ENCODE results near the gene OLIG2. TPM values are rescaled to one million over a fixed set of nuclear protein-coding genes. Genes with fewer than 3 reads are reported as not detected.

OLIG2 gene
- not detected for total RNA-seq
- long read RNA-seq, result 0 reads

DNA sequence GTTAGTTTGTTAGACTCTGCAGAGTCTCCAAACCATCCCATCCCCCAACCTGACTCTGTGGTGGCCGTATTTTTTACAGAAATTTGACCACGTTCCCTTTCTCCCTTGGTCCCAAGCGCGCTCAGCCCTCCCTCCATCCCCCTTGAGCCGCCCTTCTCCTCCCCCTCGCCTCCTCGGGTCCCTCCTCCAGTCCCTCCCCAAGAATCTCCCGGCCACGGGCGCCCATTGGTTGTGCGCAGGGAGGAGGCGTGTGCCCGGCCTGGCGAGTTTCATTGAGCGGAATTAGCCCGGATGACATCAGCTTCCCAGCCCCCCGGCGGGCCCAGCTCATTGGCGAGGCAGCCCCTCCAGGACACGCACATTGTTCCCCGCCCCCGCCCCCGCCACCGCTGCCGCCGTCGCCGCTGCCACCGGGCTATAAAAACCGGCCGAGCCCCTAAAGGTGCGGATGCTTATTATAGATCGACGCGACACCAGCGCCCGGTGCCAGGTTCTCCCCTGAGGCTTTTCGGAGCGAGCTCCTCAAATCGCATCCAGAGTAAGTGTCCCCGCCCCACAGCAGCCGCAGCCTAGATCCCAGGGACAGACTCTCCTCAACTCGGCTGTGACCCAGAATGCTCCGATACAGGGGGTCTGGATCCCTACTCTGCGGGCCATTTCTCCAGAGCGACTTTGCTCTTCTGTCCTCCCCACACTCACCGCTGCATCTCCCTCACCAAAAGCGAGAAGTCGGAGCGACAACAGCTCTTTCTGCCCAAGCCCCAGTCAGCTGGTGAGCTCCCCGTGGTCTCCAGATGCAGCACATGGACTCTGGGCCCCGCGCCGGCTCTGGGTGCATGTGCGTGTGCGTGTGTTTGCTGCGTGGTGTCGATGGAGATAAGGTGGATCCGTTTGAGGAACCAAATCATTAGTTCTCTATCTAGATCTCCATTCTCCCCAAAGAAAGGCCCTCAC is at the start of gene OLIG2:
TSS of gene OLIG2 (plus strand) at position 447 of the 954 bp plus-strand sequence. CDS start 928 bp downstream, outside the sequence.
- DNase-seq (ENCODE audit: low spot score), result no peak
- intact Hi-C loops (cut with DNase I), result no loop called here

DNA sequence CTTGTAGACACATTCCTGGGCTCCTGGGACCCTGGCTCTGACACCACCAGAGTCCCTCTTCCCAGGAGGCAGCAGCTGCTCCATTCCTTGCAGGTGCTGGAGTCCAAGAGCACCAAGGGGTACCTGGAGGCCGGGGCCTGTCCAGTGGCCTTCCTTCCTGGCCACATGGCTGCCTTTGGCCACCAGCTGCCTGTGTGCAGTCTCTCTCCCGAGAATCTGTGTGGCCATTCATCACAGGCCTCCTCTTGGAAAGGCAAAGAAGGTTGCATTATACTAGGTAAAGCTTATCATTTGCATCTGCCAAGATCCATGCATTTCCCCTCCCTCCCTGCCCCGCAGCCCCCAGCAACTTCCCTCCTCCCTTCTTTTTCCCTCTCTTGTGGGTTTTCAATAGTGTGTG is 48.9 kb upstream of the OLIG2 start:
- no peak for DNase-seq (ENCODE audit: low spot score)
- intact Hi-C loops (cut with DNase I), result no loop called here

DNA sequence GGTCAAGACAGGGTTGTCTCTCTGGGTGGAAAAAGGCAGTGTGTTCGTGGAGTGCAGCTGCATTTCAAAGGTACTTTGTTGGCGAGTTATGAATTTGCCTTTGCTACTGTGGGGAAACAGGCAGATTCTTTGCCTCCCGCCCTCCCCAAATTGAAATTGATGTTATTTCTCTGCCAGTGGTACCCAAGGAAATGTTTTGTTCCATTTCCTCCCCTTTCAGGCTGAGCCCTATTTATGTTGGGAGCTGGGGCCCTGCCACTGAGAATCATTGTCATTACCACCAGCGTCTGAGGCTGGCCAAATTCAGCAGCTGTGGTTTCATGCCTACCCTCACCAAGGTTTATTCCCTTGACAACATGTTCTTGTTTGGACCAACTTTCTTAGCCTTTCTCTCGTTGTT is 48.5 kb upstream of the OLIG2 start:
- DNase-seq (ENCODE audit: low spot score), result no peak
- intact Hi-C loops (cut with DNase I), result no loop called here

DNA sequence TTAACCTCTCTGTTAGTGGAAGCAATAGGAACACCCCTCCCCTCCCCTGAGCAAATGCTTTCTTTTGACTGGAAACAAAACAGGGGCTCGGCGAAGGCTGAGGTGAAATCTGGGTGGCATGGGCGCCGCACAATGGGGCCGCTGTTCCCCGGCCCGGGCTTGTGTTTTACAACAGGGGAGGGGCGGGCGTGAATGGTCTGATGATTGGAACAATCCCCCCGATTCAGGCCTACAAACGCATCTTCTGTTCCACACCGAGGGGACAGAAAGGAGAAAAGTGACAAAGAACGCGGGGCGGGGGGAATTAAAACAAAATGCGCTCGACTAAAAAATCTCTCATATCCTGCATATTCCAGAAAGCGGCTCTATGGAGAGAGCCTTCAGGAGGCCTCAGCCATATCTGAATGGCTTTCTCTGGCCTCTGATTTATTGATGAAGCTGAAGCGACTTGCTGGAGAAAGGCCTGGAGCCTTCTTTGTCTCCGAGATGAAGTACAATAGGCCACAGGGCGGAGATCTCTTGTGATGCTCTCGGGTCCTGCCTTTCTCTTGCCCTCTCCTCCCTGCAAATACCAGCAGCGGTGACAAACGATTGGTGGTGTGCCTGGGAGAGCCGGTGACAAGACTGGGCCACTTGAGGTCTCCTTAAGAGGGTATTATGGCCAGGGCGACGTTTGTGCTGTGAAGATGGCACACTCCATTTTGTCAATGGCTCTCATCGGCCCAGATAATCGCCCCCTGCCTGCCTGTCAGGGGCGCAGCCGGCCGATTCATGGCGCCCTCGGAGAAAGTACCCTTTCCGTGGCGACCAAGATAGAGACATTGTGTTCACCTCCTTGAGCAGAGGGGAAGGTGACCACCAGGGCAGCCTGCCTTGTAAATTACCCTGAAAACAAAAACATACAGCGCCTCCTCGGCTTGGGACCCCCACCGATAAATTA is 47.1 kb upstream of the OLIG2 start:
- intact Hi-C loops (cut with DNase I), result no loop called here
- DNase-seq (ENCODE audit: low spot score), result no peak

DNA sequence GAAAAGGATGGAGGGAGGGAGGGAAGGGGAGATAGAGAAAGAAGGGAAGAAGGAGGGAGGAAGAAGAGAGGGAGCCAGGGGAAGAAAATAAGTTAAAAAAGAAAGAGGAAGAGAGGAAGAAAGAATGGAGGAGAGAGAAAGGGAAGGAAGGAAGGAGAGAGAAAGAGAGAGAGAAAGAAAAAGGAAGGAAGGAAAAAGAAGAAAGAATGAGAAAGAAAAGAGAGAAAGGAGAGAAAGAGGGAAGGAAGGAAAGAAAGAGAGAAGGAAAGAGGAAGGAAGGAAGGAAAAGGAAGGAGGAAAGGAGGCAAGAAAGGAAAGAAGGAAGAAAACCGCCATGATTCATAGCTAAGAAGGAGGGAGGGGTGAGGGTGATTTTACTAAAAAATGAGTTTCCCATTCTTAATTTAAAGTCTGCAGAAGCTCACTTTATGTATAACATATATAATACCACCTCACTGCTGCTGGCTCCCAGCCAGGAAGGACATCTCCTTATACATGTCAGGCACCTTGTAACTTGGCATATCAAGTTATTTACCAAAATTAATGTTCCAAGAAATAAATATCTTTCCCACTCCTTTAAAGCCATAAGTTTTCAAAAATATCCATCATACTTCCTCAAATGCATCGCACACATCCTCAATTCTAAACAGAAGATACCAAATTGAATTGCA is 46.0 kb upstream of the OLIG2 start:
- no peak for DNase-seq (ENCODE audit: low spot score)
- intact Hi-C loops (cut with DNase I), result no loop called here

DNA sequence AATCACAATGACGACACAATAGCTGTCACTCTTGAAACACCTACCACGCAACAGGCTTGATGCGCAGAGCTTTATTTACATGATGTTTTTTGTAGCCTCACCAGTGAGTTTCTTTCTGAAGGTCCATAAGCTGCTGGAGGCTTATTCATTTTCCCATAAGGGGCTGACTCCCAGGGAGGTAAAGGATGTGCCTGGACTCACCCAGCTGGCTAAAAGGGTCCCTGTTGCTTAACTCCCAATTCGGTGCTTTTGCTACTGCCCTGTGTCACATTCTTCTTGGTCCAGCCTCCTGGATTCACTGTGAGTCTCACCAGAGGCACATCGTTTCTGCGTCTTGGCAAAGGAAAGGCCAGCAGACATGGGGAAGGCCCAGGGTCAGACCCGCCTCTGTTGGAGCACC is 44.6 kb upstream of the OLIG2 start:
- intact Hi-C loops (cut with DNase I), result no loop called here
- DNase-seq (ENCODE audit: low spot score), result no peak

DNA sequence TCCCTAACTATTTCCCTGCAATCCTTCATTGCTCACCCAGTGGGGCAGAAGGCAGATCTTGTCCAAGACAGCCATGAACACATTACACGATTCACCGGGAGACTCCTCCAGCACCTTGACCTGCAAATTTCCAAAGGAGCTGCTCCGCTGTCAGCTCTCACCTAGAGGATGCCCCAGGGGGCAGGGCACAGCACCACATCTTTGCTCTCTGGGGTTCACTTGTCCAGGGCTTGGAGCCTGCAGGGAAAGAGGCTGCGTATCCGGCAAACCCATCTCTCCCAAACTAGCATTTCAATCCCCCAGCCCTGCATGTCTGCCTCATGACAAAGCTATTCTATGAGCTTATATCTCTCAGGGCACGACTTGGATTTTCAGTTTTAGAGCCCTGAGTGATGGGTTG is 35.1 kb upstream of the OLIG2 start:
- DNase-seq (ENCODE audit: low spot score), result no peak
- intact Hi-C loops (cut with DNase I), result loop anchor here (5.0 kb wide), 1 partner anchor 207 kb away; no protein-coding TSS in a partner anchor

DNA sequence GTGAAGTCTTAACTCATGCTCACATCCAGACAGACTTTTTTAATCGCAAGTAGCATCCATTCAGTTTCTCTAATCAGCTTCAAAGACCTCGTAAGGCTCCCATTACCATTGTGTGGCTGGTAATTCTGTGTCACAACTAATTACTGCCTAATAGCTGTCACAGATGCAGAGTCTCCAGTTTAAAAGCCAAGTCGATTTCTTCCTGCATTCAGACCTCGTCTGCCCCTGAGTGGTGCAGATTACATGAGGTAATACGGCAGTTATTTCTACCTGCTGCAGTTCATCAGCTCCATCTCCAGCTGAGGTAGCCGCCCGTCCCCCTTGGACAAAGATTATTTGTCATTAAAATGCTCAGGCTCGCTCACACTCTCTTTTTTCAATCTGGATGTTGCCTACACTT is 34.4 kb upstream of the OLIG2 start:
- no peak for DNase-seq (ENCODE audit: low spot score)
- intact Hi-C loops (cut with DNase I), result loop anchor here (5.0 kb wide), 1 partner anchor 206 kb away; no protein-coding TSS in a partner anchor

DNA sequence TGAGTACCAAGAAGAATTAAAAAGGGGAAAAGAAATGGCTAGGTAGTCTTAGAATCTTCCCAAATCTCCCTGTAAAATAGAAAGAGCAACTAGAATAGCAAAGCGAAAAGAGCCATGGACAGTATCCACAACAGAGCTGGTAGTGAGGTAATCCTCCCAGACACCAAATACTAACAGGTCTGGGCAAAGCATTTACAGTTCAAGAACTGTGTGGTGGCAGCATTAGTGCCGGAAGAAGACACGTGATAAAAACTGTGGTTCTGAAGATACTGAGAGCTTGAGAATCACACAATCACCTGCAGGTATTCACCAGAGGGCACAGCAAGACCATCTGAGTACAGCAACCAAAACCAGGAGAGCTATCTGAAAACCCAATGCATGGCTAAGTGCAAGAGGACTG is 31.8 kb upstream of the OLIG2 start:
- no peak for DNase-seq (ENCODE audit: low spot score)
- intact Hi-C loops (cut with DNase I), result loop anchor here (5.0 kb wide), 1 partner anchor 203 kb away; no protein-coding TSS in a partner anchor

DNA sequence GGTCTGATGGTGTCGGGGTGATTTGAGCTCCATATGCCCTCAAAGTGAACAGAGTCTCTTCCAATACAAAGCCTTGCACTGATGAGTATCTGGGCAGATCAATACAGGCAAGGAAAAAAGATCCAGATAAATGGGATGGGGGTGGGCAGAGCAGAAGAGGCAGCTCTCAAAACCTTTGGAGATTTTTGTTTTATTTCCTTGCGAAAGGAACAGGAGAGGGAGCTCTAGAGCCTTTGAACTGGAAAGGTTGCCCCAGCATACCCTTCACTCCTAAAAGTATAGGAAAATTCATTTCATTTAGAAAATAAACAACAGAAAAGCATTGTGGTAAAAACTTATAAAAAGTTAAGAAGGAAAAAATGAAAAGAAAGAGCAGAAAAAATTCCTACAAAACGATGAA is 31.4 kb upstream of the OLIG2 start:
- DNase-seq (ENCODE audit: low spot score), result no peak
- intact Hi-C loops (cut with DNase I), result loop anchor here (5.0 kb wide), 1 partner anchor 203 kb away; no protein-coding TSS in a partner anchor

DNA sequence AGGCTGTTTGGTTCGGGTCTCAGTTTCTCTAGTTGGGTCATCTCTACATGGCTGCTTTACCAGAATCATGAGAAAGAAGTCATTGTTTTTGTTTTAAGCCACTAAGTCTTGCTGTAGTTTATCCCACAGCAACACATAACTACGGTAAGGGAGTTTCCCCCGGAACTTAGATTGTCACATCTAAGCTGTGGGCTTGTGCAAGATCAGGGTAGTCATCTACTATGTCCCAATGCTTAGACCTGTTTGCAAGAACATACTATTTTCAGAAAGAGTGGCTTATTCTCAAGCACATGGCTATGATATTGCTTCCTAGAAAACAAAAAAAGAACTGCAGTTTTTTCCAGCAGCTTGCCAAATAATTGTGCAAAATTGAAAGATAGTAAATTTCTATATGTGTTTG is 18.0 kb upstream of the OLIG2 start:
- intact Hi-C loops (cut with DNase I), result no loop called here
- no peak for DNase-seq (ENCODE audit: low spot score)

DNA sequence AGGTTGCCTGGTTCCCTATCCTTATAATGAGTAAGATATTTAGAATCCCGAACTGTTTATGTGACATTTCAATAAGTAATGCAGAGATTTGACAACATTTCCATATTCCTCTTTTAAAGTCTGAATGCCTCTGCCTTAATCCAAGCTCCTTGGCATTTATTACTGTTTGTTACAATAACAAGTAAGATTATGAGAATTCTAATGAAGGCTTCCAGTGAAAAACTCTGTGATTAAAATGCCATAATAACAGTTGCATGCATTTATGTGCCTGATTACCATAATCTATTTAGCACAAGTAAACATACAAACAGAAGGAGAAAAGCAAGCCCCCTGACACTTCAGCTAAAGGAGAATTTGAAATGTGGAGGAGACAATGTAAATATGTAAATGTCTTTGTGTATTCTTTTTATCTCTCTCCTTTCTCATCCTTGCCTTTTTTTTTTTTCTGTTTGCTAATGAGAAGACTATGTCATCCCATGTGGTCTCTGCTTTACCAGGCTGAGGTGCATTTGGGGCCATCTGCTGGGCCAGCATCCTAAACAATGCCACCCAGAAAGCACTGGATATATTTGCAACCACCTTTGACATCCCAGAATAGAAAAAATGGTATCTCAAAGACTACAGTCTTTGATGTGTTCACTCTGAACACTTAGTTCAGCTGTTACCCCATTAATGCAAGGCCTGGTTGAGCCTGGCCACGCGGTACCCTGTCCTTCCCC is 17.2 kb upstream of the OLIG2 start:
- intact Hi-C loops (cut with DNase I), result no loop called here
- DNase-seq (ENCODE audit: low spot score), result no peak

DNA sequence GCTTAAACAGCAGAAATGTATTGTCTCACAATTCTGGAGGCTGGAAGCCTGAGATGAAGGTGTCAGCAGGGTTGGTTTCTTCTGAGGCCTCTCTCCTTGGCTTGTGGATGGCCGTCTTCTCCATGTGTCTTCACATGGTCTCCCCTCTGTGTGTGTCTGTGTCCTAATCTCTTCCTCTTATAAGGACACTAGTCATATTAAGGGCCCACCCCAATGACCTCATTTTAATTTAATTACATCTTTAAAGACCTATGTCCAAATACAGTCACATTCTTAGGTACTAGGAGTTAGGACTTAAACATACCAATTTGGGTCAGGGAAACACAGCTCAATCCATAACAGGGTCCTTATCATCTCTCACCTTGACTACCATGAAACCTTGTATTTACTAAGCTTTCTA is 14.8 kb upstream of the OLIG2 start:
- DNase-seq (ENCODE audit: low spot score), result no peak
- intact Hi-C loops (cut with DNase I), result no loop called here

DNA sequence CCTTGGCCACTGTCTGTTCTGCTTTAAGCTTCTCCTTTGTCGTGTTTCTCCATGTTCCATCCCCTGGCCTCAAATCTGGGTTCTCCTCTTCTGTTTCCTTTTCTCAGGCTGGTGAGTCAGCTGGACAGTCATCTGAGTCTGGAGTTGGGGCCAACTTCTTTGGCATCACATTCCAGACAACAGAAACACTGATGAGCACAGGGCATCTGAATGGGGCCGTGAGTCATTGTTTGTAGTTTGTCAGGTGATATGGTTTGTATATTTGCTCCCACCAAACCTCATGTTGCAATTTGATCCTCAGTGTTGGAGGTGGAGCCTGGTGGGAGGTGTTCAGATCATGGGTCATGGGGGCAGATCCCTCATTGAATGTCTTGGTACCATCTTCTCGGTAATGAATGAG is 14.3 kb upstream of the OLIG2 start:
- no peak for DNase-seq (ENCODE audit: low spot score)
- intact Hi-C loops (cut with DNase I), result no loop called here

DNA sequence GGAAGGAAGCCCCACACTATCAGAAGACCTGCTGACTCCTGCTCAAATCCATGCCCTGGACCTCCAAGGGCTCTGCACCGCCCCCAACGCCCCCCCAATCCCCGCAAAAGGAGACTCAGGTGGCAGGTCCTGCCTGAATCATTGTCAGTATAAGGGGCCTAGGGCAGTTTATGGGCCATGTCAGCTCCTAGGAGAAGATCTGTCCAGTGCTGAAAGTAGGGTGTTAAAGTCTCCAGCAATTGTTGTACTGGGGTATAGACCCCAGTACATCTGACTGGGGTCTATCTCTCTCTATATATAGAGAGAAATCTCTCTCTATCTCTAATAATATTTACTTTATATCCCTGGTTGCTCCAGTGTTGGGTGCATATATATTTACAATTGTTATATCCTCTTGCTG is 12.1 kb upstream of the OLIG2 start:
- intact Hi-C loops (cut with DNase I), result no loop called here
- no peak for DNase-seq (ENCODE audit: low spot score)

DNA sequence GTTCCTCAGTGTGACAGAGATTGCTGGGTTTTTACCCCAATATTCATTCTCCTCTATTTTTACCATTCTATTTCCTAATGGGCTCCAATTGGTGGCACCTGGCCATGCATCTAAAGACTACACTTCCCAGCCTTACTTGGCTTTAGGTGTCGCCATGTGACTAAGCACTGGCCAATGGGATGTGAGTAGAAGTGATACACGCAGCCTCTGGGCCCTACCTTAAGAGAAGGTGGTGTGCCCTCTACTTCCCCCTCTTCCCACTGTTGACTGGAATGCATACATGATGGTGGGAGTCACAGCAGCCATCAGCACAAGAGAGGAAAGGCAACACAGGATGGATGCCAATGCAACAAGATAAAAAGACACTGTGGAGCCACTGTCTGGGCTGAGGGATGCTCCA is 11.4 kb upstream of the OLIG2 start:
- no peak for DNase-seq (ENCODE audit: low spot score)
- intact Hi-C loops (cut with DNase I), result no loop called here

DNA sequence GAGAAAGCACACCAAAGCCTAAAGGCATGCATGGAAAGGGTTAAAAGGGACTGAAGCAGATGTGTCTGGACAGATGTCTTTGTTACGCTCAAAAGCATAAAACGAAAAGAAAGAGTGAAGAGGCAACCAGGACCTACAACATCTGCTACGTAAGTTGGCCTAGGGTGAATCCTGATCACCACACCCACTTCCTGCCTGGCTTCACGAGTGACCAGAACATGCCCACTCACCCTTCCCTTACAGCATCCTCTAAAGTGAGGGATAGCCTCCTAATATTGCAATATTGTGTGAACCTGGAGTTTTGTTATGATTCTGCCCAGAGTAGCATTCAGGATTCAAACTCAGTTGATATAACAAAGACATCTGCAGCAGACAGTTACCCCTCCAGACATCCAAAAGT is 10.6 kb upstream of the OLIG2 start:
- no peak for DNase-seq (ENCODE audit: low spot score)
- intact Hi-C loops (cut with DNase I), result no loop called here

DNA sequence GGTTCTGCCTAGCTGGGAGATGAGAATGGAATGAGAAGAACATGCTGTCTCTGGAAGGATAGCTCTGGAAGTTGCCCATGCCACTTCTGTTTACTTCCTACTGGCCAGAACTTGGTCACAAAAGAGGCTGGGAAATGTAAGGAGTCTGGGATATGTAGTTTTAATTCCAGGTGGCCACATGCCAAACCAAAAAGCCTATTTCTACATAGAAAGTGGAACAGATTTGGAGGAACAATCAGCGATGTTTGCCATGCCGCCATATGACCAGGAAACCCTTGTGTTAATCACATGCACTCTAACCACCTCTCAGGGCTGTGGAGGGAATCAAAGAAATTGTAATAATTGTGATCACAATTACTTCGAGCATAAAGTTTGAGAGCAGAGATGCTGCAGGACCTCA is 10.0 kb upstream of the OLIG2 start:
- no peak for DNase-seq (ENCODE audit: low spot score)

More for the DNA sequence above, 10.0 kb upstream of the OLIG2 start:
- intact Hi-C loops (cut with DNase I), result no loop called here
